NCI-H2081 treated with DMSO at 0.1 percent for 48 hours (cell line): Measurements from ENCODE around the gene CACNB4.
"Not testable (repeated sequence)": the region's sequence is repeated elsewhere in the genome, so short reads cannot be mapped to it uniquely, and the experiment has no call there.

ENCODE experiments used
- DNase-seq: peaks from one replicate; lab custom pipeline; 2025; lab: John Stamatoyannopoulos, UW

CACNB4 gene

GRCh38 chr2:152019732-152020131, 79.1 kb downstream of the CACNB4 start:
- DNase-seq: no peak

- DNase-seq: no peak
Observed at GRCh38 chr2:152016181-152017120, 82.4 kb downstream of the CACNB4 start.

GRCh38 chr2:152015552-152015951, 83.3 kb downstream of the CACNB4 start:
- DNase-seq: no peak

GRCh38 chr2:152012697-152013096, 86.1 kb downstream of the CACNB4 start:
- no peak for DNase-seq

GRCh38 chr2:152011724-152012123, 87.1 kb downstream of the CACNB4 start:
- no peak for DNase-seq

- DNase-seq: no peak
Observed at GRCh38 chr2:152005607-152006006, 93.2 kb downstream of the CACNB4 start.

- DNase-seq: not testable (repeated sequence)
Observed at GRCh38 chr2:152003283-152003682, 95.6 kb downstream of the CACNB4 start.

- peak; percentile 10 for DNase-seq
Observed at GRCh38 chr2:151999053-151999452, 99.8 kb downstream of the CACNB4 start.

GRCh38 chr2:151996243-151997003, 102.4 kb downstream of the CACNB4 start:
- DNase-seq: no peak

GRCh38 chr2:151995161-151995557, 103.7 kb downstream of the CACNB4 start:
- no peak for DNase-seq

GRCh38 chr2:151994178-151994577, 104.7 kb downstream of the CACNB4 start:
- DNase-seq: not testable (repeated sequence)

GRCh38 chr2:151991010-151991409, 107.8 kb downstream of the CACNB4 start:
- DNase-seq: no peak

GRCh38 chr2:151989378-151989777, 109.5 kb downstream of the CACNB4 start:
- no peak for DNase-seq

GRCh38 chr2:151987484-151987883, 111.4 kb downstream of the CACNB4 start:
- no peak for DNase-seq

- no peak for DNase-seq
Observed at GRCh38 chr2:151984424-151985083, 114.3 kb downstream of the CACNB4 start.

GRCh38 chr2:151983221-151983620, 115.6 kb downstream of the CACNB4 start:
- no peak for DNase-seq

- no peak for DNase-seq
Observed at GRCh38 chr2:151981886-151982285, 117.0 kb downstream of the CACNB4 start.

- no peak for DNase-seq
Observed at GRCh38 chr2:151979694-151980093, 119.2 kb downstream of the CACNB4 start.

- DNase-seq: no peak
Observed at GRCh38 chr2:151978709-151979108, 120.1 kb downstream of the CACNB4 start.

GRCh38 chr2:151977631-151978030, 121.2 kb downstream of the CACNB4 start:
- no peak for DNase-seq

- DNase-seq: no peak
Observed at GRCh38 chr2:151976945-151977353, 121.9 kb downstream of the CACNB4 start.
